Erythroblast (primary cell): ENCODE measurements around the gene MAP7D3.
A peak's percentile ranks its signal among the peaks of the same experiment; 100 is the strongest.

Source experiments
- DNase-seq, 2 experiments: peaks; one replicate each; lab custom pipeline; 2025; lab: John Stamatoyannopoulos, UW
- GATA1 ChIP-seq: IDR thresholded peaks from 2 replicates; pipeline ENCODE4 v1.6.1; 2011; ENCODE audit warnings: low read depth, mild to moderate bottlenecking, control low read depth, low read length, moderate library complexity
- POLR2A ChIP-seq: IDR thresholded peaks from 2 replicates; pipeline ENCODE4 v1.6.1; 2011; ENCODE audit warnings: mild to moderate bottlenecking, low read length

Gene MAP7D3

GRCh38 chrX:136205882-136206380 lies 45.3 kb downstream of the MAP7D3 start:
- TF ChIP-seq POLR2A, result no peak
- no peak for TF ChIP-seq GATA1
- no peak for DNase-seq

GRCh38 chrX:136204571-136204970 lies 46.6 kb downstream of the MAP7D3 start:
- TF ChIP-seq POLR2A, result no peak
- no peak for TF ChIP-seq GATA1
- peak in 1 of 2 experiments; percentile 5 for DNase-seq

GRCh38 chrX:136203951-136204350 lies 47.2 kb downstream of the MAP7D3 start:
- TF ChIP-seq POLR2A (no peak), GATA1 (no peak)
- no peak for DNase-seq

- no peak for DNase-seq
- TF ChIP-seq POLR2A, result no peak
- no peak for TF ChIP-seq GATA1
These were observed 47.8 kb downstream of the MAP7D3 start for GRCh38 chrX:136203438-136203837.

- TF ChIP-seq POLR2A, result no peak
- TF ChIP-seq GATA1, result no peak
- no peak for DNase-seq
These were observed 48.3 kb downstream of the MAP7D3 start for GRCh38 chrX:136202889-136203288.

GRCh38 chrX:136201601-136202000 lies 49.6 kb downstream of the MAP7D3 start:
- TF ChIP-seq GATA1 (no peak), POLR2A (no peak)
- DNase-seq, result no peak

GRCh38 chrX:136200466-136200865 lies 50.7 kb downstream of the MAP7D3 start:
- peak; percentile 0 for DNase-seq
- TF ChIP-seq POLR2A (no peak), GATA1 (no peak)

GRCh38 chrX:136199365-136199764 lies 51.8 kb downstream of the MAP7D3 start:
- TF ChIP-seq GATA1 (no peak), POLR2A (no peak)
- no peak for DNase-seq

- no peak for TF ChIP-seq GATA1
- no peak for TF ChIP-seq POLR2A
- DNase-seq, result no peak
These were observed 52.4 kb downstream of the MAP7D3 start for GRCh38 chrX:136198678-136199243.

GRCh38 chrX:136198010-136198409 lies 53.2 kb downstream of the MAP7D3 start:
- TF ChIP-seq GATA1 (no peak), POLR2A (no peak)
- no peak for DNase-seq

GRCh38 chrX:136196691-136197155 lies 54.5 kb downstream of the MAP7D3 start:
- TF ChIP-seq POLR2A (no peak), GATA1 (no peak)
- DNase-seq, result no peak

GRCh38 chrX:136195247-136195646 lies 56.0 kb downstream of the MAP7D3 start:
- no peak for DNase-seq
- TF ChIP-seq GATA1, result no peak
- no peak for TF ChIP-seq POLR2A

GRCh38 chrX:136194536-136194935 lies 56.7 kb downstream of the MAP7D3 start:
- TF ChIP-seq GATA1 (no peak), POLR2A (no peak)
- no peak for DNase-seq

GRCh38 chrX:136193771-136194170 lies 57.4 kb downstream of the MAP7D3 start:
- no peak for TF ChIP-seq POLR2A
- no peak for TF ChIP-seq GATA1
- no peak for DNase-seq

GRCh38 chrX:136192839-136193414 lies 58.3 kb downstream of the MAP7D3 start:
- TF ChIP-seq POLR2A, result no peak
- no peak for TF ChIP-seq GATA1
- DNase-seq, result no peak
